Measurements from ENCODE around the gene UBTF. TPM values are rescaled to one million over a fixed set of nuclear protein-coding genes. Genes with fewer than 3 reads are reported as not detected.

UBTF gene
- total and polyA plus RNA-seq, 8 donors = 25.5 to 198 (median 37.3) TPM

GRCh38 chr17:44198721-44199552 lies 20.5 kb downstream of the UBTF start:
- Histone ChIP-seq H3K9me3 (no peaks in the 10 kb centered on the region), H3K4me1 (peaks cover 26 to 52% (median 37%) of the 10 kb centered on the region in 4 donors), H3K27ac (peak overlapping the region; percentile 97 to 100 (median 100)), H3K27me3 (no peaks in the 10 kb centered on the region), H3K36me3 (peaks cover 34 to 40% (median 38%) of the 10 kb centered on the region in 4 donors), H3K4me3 (peak overlapping the region; percentile 71 to 99 (median 92))
- intact Hi-C loops (cut with DNase I; ENCODE audit: low total_unique reads) = no loop called here
- TF ChIP-seq POLR2AphosphoS5 (IDR thresholded peaks at IDR 0.05) (no peak), EP300 (IDR thresholded peaks at IDR 0.05) (no peak), CTCF (IDR thresholded peaks at IDR 0.05) (no peak), POLR2A (IDR thresholded peaks at IDR 0.05) (no peak)
- peak; percentile 68 to 86 for DNase-seq
- 0 to 1% (median 0%) methylated on average over 11 to 66 of the region's 68 CpGs for WGBS, 5 donors

- H3K4me1 ChIP-seq = peaks cover 26 to 52% (median 36%) of the 10 kb centered on the region in 4 donors
- peak overlapping the region; percentile 71 to 99 (median 92) for H3K4me3 ChIP-seq
- peaks cover 41 to 47% (median 46%) of the 10 kb centered on the region in 4 donors for H3K36me3 ChIP-seq
- TF ChIP-seq POLR2AphosphoS5 (IDR thresholded peaks at IDR 0.05) (peak in 1 of 3 donors; percentile 30), POLR2A (IDR thresholded peaks at IDR 0.05) (no peak)
- peak in 1 of 2 donors; percentile 83 for DNase-seq
- no peaks in the 10 kb centered on the region for H3K9me3 ChIP-seq
- peak overlapping the region; percentile 97 to 100 (median 100) for H3K27ac ChIP-seq
- no peaks in the 10 kb centered on the region for H3K27me3 ChIP-seq
- intact Hi-C loops (cut with DNase I; ENCODE audit: low total_unique reads) = no loop called here
- WGBS, 5 donors = 41 to 52% (median 49%) methylated on average over 11 of the region's 11 CpGs
Measured at GRCh38 chr17:44197980-44198720, 21.3 kb downstream of the UBTF start.

- 87 to 93% (median 90%) methylated on average over 7 to 15 of the region's 15 CpGs for WGBS, 5 donors
- Histone ChIP-seq H3K4me1 (peaks cover 26 to 60% (median 43%) of the 10 kb centered on the region in 4 donors), H3K9me3 (no peaks in the 10 kb centered on the region), H3K36me3 (peaks cover 41 to 56% (median 54%) of the 10 kb centered on the region in 4 donors), H3K4me3 (no peak overlapping the region), H3K27ac (peak overlapping the region in 3 of 5 donors; percentile 100), H3K27me3 (no peaks in the 10 kb centered on the region)
- DNase-seq = no peak
- no peak for TF ChIP-seq CTCF (IDR thresholded peaks at IDR 0.05)
- TF ChIP-seq POLR2AphosphoS5 (IDR thresholded peaks at IDR 0.05) = no peak
- TF ChIP-seq EP300 (IDR thresholded peaks at IDR 0.05) = no peak
- TF ChIP-seq POLR2A (IDR thresholded peaks at IDR 0.05) = no peak
- intact Hi-C loops (cut with DNase I; ENCODE audit: low total_unique reads) = no loop called here
Measured at GRCh38 chr17:44197107-44197506, 22.4 kb downstream of the UBTF start.

GRCh38 chr17:44193326-44194084 lies 26.0 kb downstream of the UBTF start:
- intact Hi-C loops (cut with DNase I; ENCODE audit: low total_unique reads) = no loop called here
- TF ChIP-seq CTCF (IDR thresholded peaks at IDR 0.05) = no peak
- TF ChIP-seq EP300 (IDR thresholded peaks at IDR 0.05) = no peak
- TF ChIP-seq POLR2A (IDR thresholded peaks at IDR 0.05) = no peak
- no peak for TF ChIP-seq POLR2AphosphoS5 (IDR thresholded peaks at IDR 0.05)
- no peak for DNase-seq
- WGBS, 5 donors = 74 to 83% (median 80%) methylated on average over 5 to 14 of the region's 14 CpGs
- H3K4me3 ChIP-seq = no peak overlapping the region
- H3K27me3 ChIP-seq = no peaks in the 10 kb centered on the region
- H3K36me3 ChIP-seq = peaks cover 50 to 89% (median 87%) of the 10 kb centered on the region in 4 donors
- H3K9me3 ChIP-seq = no peaks in the 10 kb centered on the region
- peak overlapping the region in 3 of 5 donors; percentile 50 to 66 (median 59) for H3K27ac ChIP-seq
- H3K4me1 ChIP-seq = peaks cover 17 to 60% (median 41%) of the 10 kb centered on the region in 4 donors
